PFSK-1 (cell line): ENCODE data around the gene TMPRSS9.

Experiments
- FOXP2 ChIP-seq: optimal IDR thresholded peaks from 2 replicates; pipeline ENCODE3; 2011; ENCODE audit warnings: borderline replicate concordance, control low read depth, inconsistent platforms; ENCODE audit not compliant: insufficient read depth; ENCODE audit errors: extremely low read length, extremely low read depth
- POLR2AphosphoS5 ChIP-seq: IDR thresholded peaks from 2 replicates; pipeline ENCODE4 v1.6.1; 2012; ENCODE audit warnings: low read depth, mild to moderate bottlenecking, control low read depth, low read length, moderate library complexity
- SIN3A ChIP-seq: IDR thresholded peaks from 2 replicates; pipeline ENCODE4 v1.6.1; 2012; ENCODE audit warnings: mild to moderate bottlenecking, low read length, moderate library complexity, borderline replicate concordance; ENCODE audit not compliant: insufficient read depth
- TAF1 ChIP-seq: IDR thresholded peaks from 2 replicates; pipeline ENCODE4 v1.6.1; 2012; ENCODE audit warnings: low read length, control low read depth, borderline replicate concordance; ENCODE audit not compliant: insufficient read depth
- TF ChIP-seq, protein P1 (sequence below), 2 experiments: IDR thresholded peaks; 2 replicates each; pipeline versions ENCODE4 v1.6.1 to v1.8.0; 2011 to 2012; ENCODE audit warnings: low read depth in 2 of 2, low read length in 2 of 2, control low read depth in 1 of 2, inconsistent platforms in 1 of 2, mild to moderate bottlenecking in 1 of 2, moderate library complexity in 1 of 2; ENCODE audit not compliant: insufficient read depth in 1 of 2

The TMPRSS9 gene

GRCh38 chr19:2451138-2451537, 91.1 kb downstream of the TMPRSS9 start:
- no peak for TF ChIP-seq FOXP2
- no peak for TF ChIP-seq POLR2AphosphoS5
- TF ChIP-seq TAF1: no peak
- TF ChIP-seq, protein P1, sequence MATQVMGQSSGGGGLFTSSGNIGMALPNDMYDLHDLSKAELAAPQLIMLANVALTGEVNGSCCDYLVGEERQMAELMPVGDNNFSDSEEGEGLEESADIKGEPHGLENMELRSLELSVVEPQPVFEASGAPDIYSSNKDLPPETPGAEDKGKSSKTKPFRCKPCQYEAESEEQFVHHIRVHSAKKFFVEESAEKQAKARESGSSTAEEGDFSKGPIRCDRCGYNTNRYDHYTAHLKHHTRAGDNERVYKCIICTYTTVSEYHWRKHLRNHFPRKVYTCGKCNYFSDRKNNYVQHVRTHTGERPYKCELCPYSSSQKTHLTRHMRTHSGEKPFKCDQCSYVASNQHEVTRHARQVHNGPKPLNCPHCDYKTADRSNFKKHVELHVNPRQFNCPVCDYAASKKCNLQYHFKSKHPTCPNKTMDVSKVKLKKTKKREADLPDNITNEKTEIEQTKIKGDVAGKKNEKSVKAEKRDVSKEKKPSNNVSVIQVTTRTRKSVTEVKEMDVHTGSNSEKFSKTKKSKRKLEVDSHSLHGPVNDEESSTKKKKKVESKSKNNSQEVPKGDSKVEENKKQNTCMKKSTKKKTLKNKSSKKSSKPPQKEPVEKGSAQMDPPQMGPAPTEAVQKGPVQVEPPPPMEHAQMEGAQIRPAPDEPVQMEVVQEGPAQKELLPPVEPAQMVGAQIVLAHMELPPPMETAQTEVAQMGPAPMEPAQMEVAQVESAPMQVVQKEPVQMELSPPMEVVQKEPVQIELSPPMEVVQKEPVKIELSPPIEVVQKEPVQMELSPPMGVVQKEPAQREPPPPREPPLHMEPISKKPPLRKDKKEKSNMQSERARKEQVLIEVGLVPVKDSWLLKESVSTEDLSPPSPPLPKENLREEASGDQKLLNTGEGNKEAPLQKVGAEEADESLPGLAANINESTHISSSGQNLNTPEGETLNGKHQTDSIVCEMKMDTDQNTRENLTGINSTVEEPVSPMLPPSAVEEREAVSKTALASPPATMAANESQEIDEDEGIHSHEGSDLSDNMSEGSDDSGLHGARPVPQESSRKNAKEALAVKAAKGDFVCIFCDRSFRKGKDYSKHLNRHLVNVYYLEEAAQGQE (IDR thresholded peaks at IDR 0.05; ENCODE audit: insufficient read depth in 1 of 2, low read depth in 2 of 2, low read length in 2 of 2): no peak
- no peak for TF ChIP-seq SIN3A

DNA sequence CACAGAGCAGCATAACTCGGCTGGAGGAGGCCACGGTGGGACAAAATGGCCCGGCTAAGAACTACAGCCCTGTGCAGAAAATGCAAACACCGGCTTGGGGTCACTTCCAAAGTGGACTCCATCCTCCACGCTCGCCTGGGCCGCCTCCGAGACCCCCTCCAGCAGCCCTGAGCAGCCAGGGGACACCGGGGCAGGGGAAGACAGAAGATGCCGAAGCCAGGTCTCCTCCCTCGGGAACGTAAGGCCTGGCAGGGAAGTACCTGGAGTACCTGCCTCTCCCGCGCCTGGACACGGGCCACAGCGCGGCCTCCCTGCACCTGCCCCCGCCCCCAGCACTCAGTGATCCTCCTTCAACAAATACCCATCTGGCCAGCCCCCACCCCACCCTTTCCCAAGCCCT, 91.7 kb downstream of the TMPRSS9 start:
- TF ChIP-seq POLR2AphosphoS5: no peak
- TF ChIP-seq, protein P1 (IDR thresholded peaks at IDR 0.05; ENCODE audit: insufficient read depth in 1 of 2, low read depth in 2 of 2, low read length in 2 of 2): no peak
- TF ChIP-seq SIN3A: no peak
- TF ChIP-seq TAF1: no peak
- TF ChIP-seq FOXP2: no peak

DNA sequence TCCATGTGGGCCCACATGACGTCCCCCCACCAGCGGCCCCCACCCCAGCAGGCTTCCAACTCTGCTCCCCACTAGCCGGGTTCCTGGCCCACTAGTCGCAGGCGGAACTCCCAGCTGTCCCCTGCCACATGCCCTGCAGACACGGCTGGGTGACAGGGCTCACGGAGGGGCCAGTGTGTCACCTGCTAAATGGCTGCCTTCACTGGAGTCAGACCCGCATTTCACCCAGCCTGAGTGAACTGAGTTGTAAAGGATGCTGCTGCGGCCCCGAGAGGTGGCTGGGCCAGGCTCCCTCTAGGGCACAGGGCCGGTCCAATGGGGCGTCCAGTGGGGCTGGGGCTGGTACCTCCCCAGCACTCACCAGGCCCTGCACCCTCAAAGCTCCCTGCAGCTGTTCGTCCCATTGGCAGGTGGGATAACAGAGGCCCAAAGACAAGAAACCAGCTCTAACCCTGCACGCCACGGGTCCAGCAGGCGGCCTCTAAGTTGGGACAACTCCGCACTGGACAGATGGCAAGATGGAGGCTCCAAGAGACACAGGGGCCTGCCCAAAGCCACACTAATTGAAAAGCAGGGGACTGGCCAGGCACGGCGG, 93.5 kb downstream of the TMPRSS9 start:
- TF ChIP-seq POLR2AphosphoS5 (no peak), TAF1 (no peak), SIN3A (no peak), FOXP2 (no peak)
- TF ChIP-seq, protein P1 (IDR thresholded peaks at IDR 0.05; ENCODE audit: insufficient read depth in 1 of 2, low read depth in 2 of 2, low read length in 2 of 2): no peak

- TF ChIP-seq TAF1 (no peak), POLR2AphosphoS5 (no peak), FOXP2 (no peak), SIN3A (no peak)
Observed at GRCh38 chr19:2454199-2454961, 94.3 kb downstream of the TMPRSS9 start.

DNA sequence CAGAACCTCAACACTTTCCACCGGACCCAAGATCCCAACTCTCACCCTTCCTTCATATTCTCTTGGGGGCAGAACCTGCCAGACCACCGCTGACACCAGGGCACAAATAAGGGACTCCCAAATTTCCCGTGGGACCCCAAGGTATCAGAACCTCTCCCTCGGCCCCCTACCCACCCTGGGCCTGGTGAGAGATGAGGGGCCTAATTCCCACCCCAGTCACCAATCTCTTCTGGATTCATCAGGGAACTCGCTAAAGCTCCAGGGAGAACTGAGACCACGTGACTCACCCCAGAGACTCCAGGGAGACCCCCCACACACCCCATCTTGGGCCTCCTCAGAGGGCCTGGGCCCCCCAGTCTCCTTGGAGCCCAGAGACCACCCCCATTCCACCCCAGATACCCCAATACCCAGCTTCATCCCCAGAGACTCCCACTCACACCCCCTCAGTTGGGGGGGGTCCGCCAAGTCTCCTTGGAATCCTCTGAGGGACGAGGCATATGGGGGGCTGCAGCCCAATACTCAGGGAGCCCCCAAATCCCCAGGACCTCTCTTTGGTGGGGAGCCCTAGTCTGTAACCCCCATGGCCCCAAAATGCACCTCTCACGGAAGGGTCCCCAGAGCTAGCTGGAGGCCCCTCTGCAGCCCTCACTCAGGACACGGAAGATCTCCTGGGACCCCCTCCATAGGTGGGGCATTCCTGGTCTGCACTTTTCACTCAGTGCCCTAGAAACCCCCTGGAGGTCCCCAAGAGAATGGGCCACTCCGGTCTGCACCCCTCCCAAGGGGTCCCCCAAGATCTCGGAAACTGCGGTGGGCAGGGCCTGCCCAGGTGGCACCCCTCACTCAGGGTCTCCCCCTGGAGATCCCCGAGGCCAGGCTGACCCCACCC, 95.1 kb downstream of the TMPRSS9 start:
- TF ChIP-seq, protein P1 (IDR thresholded peaks at IDR 0.05; ENCODE audit: insufficient read depth in 1 of 2, low read depth in 2 of 2, low read length in 2 of 2): no peak
- TF ChIP-seq FOXP2 (no peak), SIN3A (no peak), POLR2AphosphoS5 (no peak)
